ENCODE results near the gene NIM1K. TPM values are rescaled to one million over a fixed set of nuclear protein-coding genes. Genes with fewer than 3 reads are reported as not detected.
A peak's percentile ranks its signal among the peaks of the same experiment; 100 is the strongest.

The NIM1K gene
- total and polyA plus RNA-seq, 2 of the 13 experiments (the other 11 are each of a cell fraction or from before 2014, with no cell fraction given), result 0.04 TPM; not detected in 1

- TF ChIP-seq ZFP91 (CRISPR knock-in tag; IDR thresholded peaks at IDR 0.05; ENCODE audit: borderline replicate concordance) (no peak), IRX3 (CRISPR knock-in tag; IDR thresholded peaks at IDR 0.05; ENCODE audit: borderline replicate concordance, low read depth) (no peak), BHLHE40 (IDR thresholded peaks at IDR 0.05; ENCODE audit: low read length) (no peak), ZNF670 (CRISPR knock-in tag; IDR thresholded peaks at IDR 0.05; ENCODE audit: borderline replicate concordance) (no peak), TFDP2 (CRISPR knock-in tag; IDR thresholded peaks at IDR 0.05) (no peak), MYC (CRISPR knock-in tag; IDR thresholded peaks at IDR 0.05; ENCODE audit: borderline replicate concordance) (no peak), ZMYM3 (CRISPR knock-in tag; IDR thresholded peaks at IDR 0.05) (no peak), HCFC1 (IDR thresholded peaks at IDR 0.05; ENCODE audit: low read depth, low read length) (no peak)
Observed at GRCh38 chr5:43154469-43154868, 37.6 kb upstream of the NIM1K start (continued).

GRCh38 chr5:43155394-43156096 is 36.5 kb upstream of the NIM1K start:
- TF ChIP-seq ZNF570 (CRISPR knock-in tag; IDR thresholded peaks at IDR 0.05; ENCODE audit: borderline replicate concordance) (no peak), RERE (CRISPR knock-in tag; IDR thresholded peaks at IDR 0.05; ENCODE audit: low read depth) (no peak)
- H3K27me3 ChIP-seq (ENCODE audit: control insufficient read depth in 1 of 2, insufficient read depth in 2 of 2, low read length in 2 of 2), result no peaks in the 10 kb centered on the region
- no TSS peak for BruUV-seq (replicated peaks)
- no peak overlapping the region for H3K27ac ChIP-seq (ENCODE audit: extremely low read length, insufficient read depth, low read length)
- H3K4me2 ChIP-seq (ENCODE audit: low read depth, low read length), result no peak overlapping the region
- H3K36me3 ChIP-seq (replicated peaks in 1 of 2; ENCODE audit: control insufficient read depth in 1 of 2, insufficient read depth in 2 of 2, low read length in 2 of 2), result peaks cover 5 to 34% of the 10 kb centered on the region in 2 experiments
- no peak overlapping the region for H3K9ac ChIP-seq (ENCODE audit: insufficient read depth, low read depth, low read length)
- in situ Hi-C loops (cut with HindIII; ENCODE audit: extremely low pct_ligation_motif_present, low pct_unique_long_range_greater_than_20kb), result no loop called here
- 0 out of 2 replicates have a peak, but pooled peaks cover 3% of the 10 kb centered on the region for H4K20me1 ChIP-seq (ENCODE audit: insufficient read depth, low read length)
- 73% methylated on average over 4 of the region's 4 CpGs for WGBS (ENCODE audit: low lambda C conversion rate)
- no peaks in the 10 kb centered on the region for H3K4me1 ChIP-seq (ENCODE audit: insufficient read depth, low read length)
- H3K79me2 ChIP-seq (ENCODE audit: insufficient read depth, low read length), result peaks cover 6% of the 10 kb centered on the region
- no peak overlapping the region for H3K4me3 ChIP-seq (replicated peaks in 1 of 3; ENCODE audit: insufficient read depth in 1 of 3, low read depth in 2 of 3, low read length in 3 of 3)
- ChIA-PET POLR2A (interaction anchor here (1.3 kb wide), 1 partner anchor 34 kb away, joined by 3 read pairs; no protein-coding TSS in a partner anchor), CTCF (ENCODE audit: low intra/inter-chr PET ratio, low total read pairs) (no interaction called here)
- intact Hi-C loops (cut with micrococcal nuclease; ENCODE audit: unreplicated experiment), result no loop called here
- no peak overlapping the region for H2AFZ ChIP-seq (ENCODE audit: low read length)
- DNase-seq (ENCODE audit: low spot score) (no peak), FAIRE-seq (no peak), ATAC-seq (peak; percentile 54; the same call in 2 of the 3 replicates)
- no peaks in the 10 kb centered on the region for H3K9me3 ChIP-seq (ENCODE audit: low read length)
